ENCODE data around the gene PDZD4. TPM values are rescaled to one million over a fixed set of nuclear protein-coding genes. Genes with fewer than 3 reads are reported as not detected.

The PDZD4 gene
- total and polyA plus RNA-seq, 10 of the 15 experiments (the other 5 are each of a cell fraction or from before 2014, with no cell fraction given), result 0.01 to 0.15 (median 0.04) TPM; not detected in 6

DNA sequence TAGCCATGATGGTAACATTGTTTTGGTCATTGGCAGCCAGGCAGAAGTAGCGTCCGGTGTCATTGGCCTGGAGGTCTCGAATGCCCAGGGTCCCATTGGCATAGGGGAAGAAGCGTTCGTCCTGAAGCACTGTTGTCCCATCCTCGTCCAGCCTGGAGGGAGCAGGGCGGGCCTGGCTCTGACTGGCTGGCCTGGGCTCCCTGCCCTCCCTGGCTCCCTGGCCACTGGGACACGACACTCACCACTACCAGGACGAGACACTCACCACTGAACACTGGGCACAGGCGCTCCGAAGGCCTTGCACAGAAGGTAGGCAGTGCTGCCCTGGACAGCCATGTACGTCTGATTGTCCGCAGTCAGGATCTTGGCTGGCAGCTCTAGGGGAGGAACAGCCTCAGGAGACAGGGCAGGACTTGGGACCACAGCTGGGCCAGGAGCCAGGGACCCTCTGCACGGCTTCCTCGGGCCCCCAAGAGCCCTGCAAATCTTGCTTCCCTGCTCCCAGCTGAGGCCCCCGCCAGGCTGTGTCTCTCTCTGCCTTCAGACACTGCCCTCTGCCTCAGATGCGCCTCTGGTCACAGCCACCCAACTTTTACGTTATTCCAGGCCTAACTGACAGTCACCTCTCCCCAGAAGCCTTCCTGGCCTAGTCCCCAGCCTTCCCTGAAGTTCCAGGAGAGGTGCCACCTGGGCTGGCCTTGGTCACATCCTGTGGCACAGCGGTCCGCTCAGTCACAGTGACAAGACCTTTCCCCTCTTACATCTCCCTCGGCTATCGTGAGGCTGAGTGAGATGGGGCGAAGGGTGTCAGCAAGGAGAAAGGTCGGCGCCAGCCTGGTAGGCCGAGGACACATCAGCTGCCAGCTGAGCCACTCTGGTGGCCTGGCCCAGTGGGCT, 38.5 kb upstream of the PDZD4 start:
- Histone ChIP-seq H3K27me3 (replicated peaks in 1 of 2; ENCODE audit: control insufficient read depth in 2 of 2, insufficient read depth in 2 of 2, low read length in 1 of 2) (peaks cover 0 to 2% of the 10 kb centered on the region in 2 experiments; a peak in 2 of 4 replicates), H3K9ac (ENCODE audit: control insufficient read depth, insufficient read depth, low read length) (no peak overlapping the region), H3K4me2 (ENCODE audit: control insufficient read depth, insufficient read depth) (no peak overlapping the region), H3K4me3 (no peak overlapping the region), H4K20me1 (ENCODE audit: control insufficient read depth, insufficient read depth) (no peaks in the 10 kb centered on the region), H2AFZ (ENCODE audit: control insufficient read depth, low read depth, low read length) (no peak overlapping the region), H3K27ac (ENCODE audit: control insufficient read depth, insufficient read depth) (no peak overlapping the region), H3K9me3 (replicated peaks; ENCODE audit: control insufficient read depth, insufficient read depth, low read length) (no peaks in the 10 kb centered on the region), H3K36me3 (ENCODE audit: control insufficient read depth in 2 of 2, insufficient read depth in 2 of 2, low read length in 1 of 2) (no peaks in the 10 kb centered on the region), H3K79me2 (ENCODE audit: control insufficient read depth, insufficient read depth, low read length) (no peaks in the 10 kb centered on the region), H3K4me1 (ENCODE audit: control insufficient read depth, insufficient read depth, low read length) (no peaks in the 10 kb centered on the region)
- intact Hi-C loops (cut with micrococcal nuclease; ENCODE audit: unreplicated experiment) (no loop called here), in situ Hi-C loops (cut with MboI) (no loop called here)
- ChIA-PET RAD21 (ENCODE audit: unreplicated experiment) (no interaction called here), POLR2A (no interaction called here), CTCF (no interaction called here), SMC1A (ENCODE audit: uncharacterized antibody, unreplicated experiment) (no interaction called here)
- DNase-seq (ENCODE audit: low read depth, low spot score) (no peak), FAIRE-seq (no peak), ATAC-seq (no peak)
- no peak for TF ChIP-seq YY1 (IDR thresholded peaks at IDR 0.05; ENCODE audit: low read depth, low read length)
- TF ChIP-seq, protein P1, sequence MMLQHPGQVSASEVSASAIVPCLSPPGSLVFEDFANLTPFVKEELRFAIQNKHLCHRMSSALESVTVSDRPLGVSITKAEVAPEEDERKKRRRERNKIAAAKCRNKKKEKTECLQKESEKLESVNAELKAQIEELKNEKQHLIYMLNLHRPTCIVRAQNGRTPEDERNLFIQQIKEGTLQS (IDR thresholded peaks at IDR 0.05; ENCODE audit: borderline replicate concordance, extremely low read depth, low read depth, low read length), result no peak
- TF ChIP-seq NR2C2 (IDR thresholded peaks at IDR 0.05; ENCODE audit: borderline replicate concordance, control insufficient read depth, insufficient read length, low read depth), result no peak
- TF ChIP-seq MXI1 (IDR thresholded peaks at IDR 0.05; ENCODE audit: low read depth, low read length), result no peak
- TF ChIP-seq, protein P2, sequence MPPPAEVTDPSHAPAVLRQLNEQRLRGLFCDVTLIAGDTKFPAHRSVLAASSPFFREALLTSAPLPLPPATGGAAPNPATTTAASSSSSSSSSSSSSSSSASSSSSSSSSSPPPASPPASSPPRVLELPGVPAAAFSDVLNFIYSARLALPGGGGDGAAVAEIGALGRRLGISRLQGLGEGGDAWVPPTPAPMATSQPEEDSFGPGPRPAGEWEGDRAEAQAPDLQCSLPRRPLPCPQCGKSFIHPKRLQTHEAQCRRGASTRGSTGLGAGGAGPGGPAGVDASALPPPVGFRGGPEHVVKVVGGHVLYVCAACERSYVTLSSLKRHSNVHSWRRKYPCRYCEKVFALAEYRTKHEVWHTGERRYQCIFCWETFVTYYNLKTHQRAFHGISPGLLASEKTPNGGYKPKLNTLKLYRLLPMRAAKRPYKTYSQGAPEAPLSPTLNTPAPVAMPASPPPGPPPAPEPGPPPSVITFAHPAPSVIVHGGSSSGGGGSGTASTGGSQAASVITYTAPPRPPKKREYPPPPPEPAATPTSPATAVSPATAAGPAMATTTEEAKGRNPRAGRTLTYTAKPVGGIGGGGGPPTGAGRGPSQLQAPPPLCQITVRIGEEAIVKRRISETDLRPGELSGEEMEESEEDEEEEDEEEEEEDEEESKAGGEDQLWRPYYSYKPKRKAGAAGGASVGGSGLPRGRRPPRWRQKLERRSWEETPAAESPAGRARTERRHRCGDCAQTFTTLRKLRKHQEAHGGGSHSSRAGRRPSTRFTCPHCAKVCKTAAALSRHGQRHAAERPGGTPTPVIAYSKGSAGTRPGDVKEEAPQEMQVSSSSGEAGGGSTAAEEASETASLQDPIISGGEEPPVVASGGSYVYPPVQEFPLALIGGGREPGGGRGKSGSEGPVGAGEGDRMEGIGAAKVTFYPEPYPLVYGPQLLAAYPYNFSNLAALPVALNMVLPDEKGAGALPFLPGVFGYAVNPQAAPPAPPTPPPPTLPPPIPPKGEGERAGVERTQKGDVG (CRISPR knock-in tag; IDR thresholded peaks at IDR 0.05), result no peak
- TF ChIP-seq SUPT20H (IDR thresholded peaks at IDR 0.05; ENCODE audit: borderline replicate concordance, control insufficient read depth, low read depth, low read length), result no peak
- TF ChIP-seq SMAD1 (IDR thresholded peaks at IDR 0.05; ENCODE audit: low read depth, partially characterized antibody), result no peak
- TF ChIP-seq TCF7 (IDR thresholded peaks at IDR 0.05; ENCODE audit: borderline replicate concordance), result no peak
- TF ChIP-seq JUNB (IDR thresholded peaks at IDR 0.05), result no peak
- BruUV-seq (replicated peaks), result no TSS peak
- 38% methylated on average over 26 of the region's 26 CpGs for WGBS (ENCODE audit: insufficient coverage, insufficient replicate concordance, low lambda C conversion rate, missing lambda C conversion rate)

Measured in GM12878 (cell line).